ENCODE measurements around the gene FER.
"Not testable (repeated sequence)": the region's sequence is repeated elsewhere in the genome, so short reads cannot be mapped to it uniquely, and the experiment has no call there.

The FER gene

GRCh38 chr5:109145139-109145538 is 397.4 kb downstream of the FER start:
- DNase-seq: no peak

GRCh38 chr5:109146591-109146990 is 398.9 kb downstream of the FER start:
- no peak for DNase-seq

GRCh38 chr5:109152565-109152964 is 404.9 kb downstream of the FER start:
- no peak for DNase-seq

- DNase-seq: no peak
Measured at GRCh38 chr5:109155625-109156024, 407.9 kb downstream of the FER start.

- DNase-seq: no peak
Measured at GRCh38 chr5:109156885-109157284, 409.2 kb downstream of the FER start.

- DNase-seq: no peak
Measured at GRCh38 chr5:109160468-109160867, 412.8 kb downstream of the FER start.

GRCh38 chr5:109161914-109162683 is 414.4 kb downstream of the FER start:
- DNase-seq: no peak

- no peak for DNase-seq
Measured at GRCh38 chr5:109163336-109163735, 415.6 kb downstream of the FER start.

GRCh38 chr5:109164001-109164400 is 416.3 kb downstream of the FER start:
- DNase-seq: no peak

- DNase-seq: no peak
Measured at GRCh38 chr5:109167586-109167985, 419.9 kb downstream of the FER start.

- DNase-seq: no peak
Measured at GRCh38 chr5:109168151-109168550, 420.5 kb downstream of the FER start.

GRCh38 chr5:109170629-109171350 is 423.1 kb downstream of the FER start:
- no peak for DNase-seq

GRCh38 chr5:109171437-109172073 is 423.9 kb downstream of the FER start:
- not testable (repeated sequence) for DNase-seq

GRCh38 chr5:109173036-109173794 is 425.5 kb downstream of the FER start:
- DNase-seq: no peak

- no peak for DNase-seq
Measured at GRCh38 chr5:109177227-109177626, 429.5 kb downstream of the FER start.

- DNase-seq: no peak
Measured at GRCh38 chr5:109177782-109178181, 430.1 kb downstream of the FER start.

- no peak for DNase-seq
Measured at GRCh38 chr5:109180668-109181067, 433.0 kb downstream of the FER start.

GRCh38 chr5:109186759-109187158 is 439.1 kb downstream of the FER start:
- DNase-seq: no peak

GRCh38 chr5:109191153-109191558 is 443.5 kb downstream of the FER start:
- no peak for DNase-seq

GRCh38 chr5:109192027-109192426 is 444.3 kb downstream of the FER start:
- no peak for DNase-seq

GRCh38 chr5:109192555-109193281 is 445.0 kb downstream of the FER start:
- no peak for DNase-seq

GRCh38 chr5:109195667-109196066 is 448.0 kb downstream of the FER start:
- DNase-seq: no peak

All from activated T-cell treated with anti-CD3 and anti-CD28 coated beads, Interleukin-2, amount 50 U/mL, for 1 hour (primary cell).